HG03135 (cell line): ENCODE data around the gene UST.
"Not testable (repeated sequence)": the region's sequence is repeated elsewhere in the genome, so short reads cannot be mapped to it uniquely, and the experiment has no call there.

Source experiments
- ATAC-seq: cut with Tn5 transposase; IDR thresholded peaks from one replicate; pipeline ENCODE4 v1.9.1; 2021; ENCODE audit warnings: mild to moderate bottlenecking, moderate library complexity; ENCODE audit not compliant: unreplicated experiment

Gene UST

DNA sequence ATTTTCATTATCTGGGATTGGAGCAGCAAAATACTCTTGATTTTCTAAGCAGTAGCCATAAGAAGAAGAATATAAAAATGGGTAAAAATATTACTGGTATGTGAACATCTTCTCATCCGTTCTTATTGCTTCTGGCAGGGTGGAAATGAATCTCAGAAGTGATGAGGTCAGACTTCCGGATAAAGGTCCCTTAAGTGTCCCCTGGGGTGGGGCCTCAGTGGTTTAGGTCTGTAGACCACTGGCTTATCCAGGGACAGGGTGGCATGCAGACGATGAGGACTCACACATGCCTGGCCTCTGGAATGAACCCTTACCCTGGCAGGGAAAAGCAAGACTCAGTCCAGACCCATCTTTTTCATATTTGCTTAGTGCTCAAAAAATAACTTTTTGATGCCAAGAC is 143.3 kb downstream of the UST start:
- ATAC-seq, result no peak

DNA sequence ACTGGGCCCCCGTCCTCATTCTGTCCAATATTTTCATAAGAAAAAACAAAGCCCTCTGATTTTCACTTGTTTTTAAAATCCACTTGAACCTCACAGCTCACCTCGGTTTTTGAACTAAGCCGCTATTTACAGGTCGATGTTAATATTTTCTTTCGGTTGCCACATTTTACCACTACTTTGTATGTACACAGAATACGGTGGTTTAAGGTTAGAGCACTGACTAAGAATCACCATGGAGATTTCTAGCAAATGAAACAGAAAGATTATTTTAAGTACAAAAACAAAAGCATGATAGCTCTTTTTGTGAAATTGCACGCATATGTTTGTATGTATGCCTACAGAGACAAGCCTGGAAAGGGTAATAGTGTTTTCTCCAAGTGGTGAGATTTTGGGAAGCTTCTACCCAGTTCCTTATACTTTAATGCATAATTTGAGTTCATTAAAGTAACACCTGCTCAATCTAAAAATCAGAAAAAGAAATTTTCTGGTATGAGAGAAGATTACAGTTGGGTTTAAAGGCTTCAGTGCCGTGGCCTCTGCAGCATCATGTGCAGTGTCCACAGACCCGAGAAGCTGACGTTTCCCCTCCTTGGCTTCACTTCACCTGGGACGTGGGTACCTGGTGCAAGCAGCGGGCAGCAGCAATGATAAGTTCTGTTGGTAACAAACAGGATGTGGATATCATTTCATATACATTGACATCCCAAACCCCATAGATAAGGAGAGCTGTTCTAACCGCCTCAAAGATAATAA is 144.0 kb downstream of the UST start:
- ATAC-seq, result no peak

DNA sequence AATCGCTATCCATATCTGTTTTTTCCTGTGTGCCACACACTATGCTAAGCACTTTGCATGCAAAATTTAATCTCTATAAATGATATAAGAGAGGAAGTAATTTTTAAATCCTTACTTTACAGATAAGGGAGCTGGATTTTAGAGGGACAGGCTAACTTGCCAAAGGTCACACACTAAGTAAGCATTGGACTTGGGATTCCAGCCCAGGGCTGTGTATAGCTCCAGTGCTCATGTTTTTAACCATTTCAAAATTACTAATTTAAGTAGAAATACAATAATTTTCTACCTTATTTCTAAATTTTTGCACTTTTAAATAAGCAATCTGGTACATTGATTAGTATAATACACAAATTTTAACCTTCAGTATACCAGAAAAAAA is 144.6 kb downstream of the UST start:
- no peak for ATAC-seq

DNA sequence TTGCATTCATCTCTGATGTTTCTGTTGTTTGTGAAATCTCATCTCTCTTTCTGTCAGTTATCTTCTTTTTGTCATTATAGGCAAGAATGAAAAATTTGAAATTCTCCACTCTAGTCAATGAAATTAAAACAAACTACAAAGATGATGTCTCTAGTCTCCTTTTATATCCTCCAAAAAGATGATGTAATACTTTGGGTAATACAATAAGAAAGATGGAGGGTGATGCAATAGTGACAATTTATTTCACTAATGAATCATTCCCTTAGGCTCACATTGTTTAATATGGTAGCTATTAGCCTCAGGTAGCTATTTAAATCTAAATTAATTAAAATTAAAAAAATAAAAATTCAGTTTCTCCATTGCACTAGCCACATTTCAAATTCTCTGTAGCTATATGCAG is 145.4 kb downstream of the UST start:
- no peak for ATAC-seq

DNA sequence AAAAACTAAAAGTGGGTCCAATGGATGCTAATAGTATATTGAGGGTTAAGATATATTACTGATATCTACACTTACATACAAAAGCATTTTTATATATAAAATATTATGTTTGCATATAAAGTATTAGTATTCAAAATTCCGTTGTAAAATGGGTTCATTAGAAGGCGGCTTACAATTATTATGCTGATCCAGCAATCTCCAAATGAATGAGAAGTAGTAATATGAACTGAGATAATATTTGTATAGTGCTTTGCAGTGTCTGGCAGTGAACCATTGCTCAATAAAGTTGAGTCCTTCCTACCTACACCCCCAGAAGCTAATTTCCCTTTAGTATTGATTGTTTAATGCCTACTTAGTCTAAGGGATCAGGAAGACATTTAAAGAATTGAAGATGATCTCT is 146.2 kb downstream of the UST start:
- no peak for ATAC-seq

GRCh38 chr6:148893481-148893880 is 146.7 kb downstream of the UST start:
- ATAC-seq, result no peak

DNA sequence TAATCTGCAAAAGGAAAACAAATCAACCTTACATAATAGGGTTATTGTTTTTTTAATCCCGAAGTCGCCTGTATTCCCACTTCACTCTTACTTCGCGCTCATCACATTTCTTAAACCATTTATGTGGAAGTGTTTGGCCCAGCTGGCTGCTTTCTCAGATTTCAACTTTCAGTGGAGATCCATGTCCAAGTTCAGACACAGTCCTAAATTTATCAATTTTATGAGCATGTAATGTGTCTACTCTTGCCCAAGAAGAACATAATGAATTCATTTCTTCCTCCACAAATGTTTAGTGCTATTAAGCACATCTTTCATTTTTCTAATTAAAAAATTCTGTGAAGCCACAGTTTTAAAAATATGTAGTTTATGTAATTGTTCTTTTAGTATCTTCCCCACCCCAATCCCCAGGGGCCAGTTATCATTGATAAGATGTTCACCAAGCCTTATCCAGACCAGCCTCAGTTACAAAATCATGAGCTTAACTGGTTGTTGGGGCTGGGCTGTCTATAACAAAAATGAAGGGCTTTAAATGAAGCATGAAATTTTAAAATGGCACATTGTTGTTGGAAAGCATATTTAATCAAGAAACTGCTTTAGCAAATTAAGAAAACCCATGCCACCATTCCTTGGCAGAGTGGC is 151.7 kb downstream of the UST start:
- ATAC-seq, result no peak

DNA sequence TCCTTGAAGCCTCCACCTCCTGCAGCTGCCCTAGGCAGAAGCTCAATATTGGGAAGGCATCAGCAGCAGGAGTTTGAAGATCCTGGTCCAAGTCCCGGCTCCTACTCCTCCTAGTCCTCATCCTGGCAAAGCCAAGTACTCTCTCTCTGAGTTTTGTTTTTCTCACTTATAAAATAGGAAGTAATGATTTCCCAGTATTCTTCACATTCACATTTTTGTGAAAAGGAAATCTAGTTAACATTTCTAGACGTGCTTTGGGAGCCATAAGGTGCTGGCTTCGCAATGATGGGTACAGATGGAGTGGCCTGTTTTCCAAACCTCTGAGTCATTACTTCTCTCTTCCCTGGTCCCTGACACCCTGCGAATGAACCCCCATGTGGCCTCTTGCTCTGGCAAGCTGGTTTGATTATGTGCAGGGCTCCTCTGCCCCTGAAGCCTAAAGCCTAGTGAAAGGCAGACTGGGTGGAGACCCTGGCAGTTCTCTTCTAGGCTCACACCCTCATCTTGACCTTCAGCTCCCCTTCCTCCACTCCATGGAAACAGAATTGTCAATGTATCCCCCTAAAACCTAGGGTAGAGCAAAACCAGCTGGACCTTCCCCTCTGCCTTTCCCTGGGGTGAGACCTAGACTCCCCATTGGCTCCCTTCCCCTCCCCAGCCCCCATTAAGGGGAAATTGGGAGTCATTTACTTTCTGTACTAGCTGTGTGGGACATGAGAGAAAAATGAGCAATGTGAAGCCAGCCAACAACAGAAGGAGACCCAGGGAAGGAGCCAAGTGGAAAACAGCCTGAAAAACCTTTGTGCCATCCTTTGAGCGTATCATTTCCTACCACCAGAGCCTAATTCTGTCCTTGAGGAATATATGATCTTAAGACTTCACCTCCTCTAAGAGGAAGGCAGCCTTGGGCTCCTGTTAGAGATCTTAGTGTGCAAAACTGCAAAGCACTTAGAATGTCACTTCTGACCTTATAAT is 158.4 kb downstream of the UST start:
- no peak for ATAC-seq

DNA sequence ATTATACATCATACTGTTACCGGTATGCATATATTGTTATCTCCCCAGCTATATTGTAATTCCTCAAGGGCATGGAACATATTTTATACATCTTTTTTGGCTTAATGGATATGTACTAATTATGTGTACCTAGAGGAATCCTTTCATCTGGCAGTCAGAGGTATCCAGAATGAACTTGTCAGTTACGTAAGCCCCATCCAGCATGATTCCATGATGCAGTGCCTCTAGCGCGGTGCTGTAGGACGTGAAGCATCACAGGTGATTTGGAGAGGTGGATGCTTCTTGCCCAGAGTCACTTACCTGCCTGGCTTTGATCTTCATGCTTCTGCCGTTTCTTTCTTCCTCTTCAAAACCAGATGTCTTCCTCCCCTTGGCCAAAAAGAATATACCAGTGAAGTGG is 159.1 kb downstream of the UST start:
- ATAC-seq, result no peak

- no peak for ATAC-seq
Observed at GRCh38 chr6:148906386-148906785, 159.6 kb downstream of the UST start.

DNA sequence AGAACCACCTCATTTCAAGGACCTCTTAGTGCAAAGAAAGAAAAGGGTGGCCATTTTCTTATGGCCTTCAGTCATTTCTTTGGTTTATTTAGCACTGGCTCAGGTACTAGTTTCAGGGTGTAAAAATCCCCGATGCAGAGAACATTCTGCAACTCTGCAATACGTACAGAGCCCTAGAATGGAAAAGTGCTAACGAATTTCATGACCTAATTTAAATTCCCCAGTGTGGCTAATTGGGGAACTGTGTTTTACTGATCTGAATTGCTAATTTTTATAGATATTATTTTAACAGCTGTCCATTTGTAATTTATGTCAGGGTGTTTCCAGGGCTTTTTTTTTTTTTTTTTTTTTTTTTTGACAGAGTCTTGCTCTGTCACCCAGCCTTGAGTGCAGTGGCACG is 160.7 kb downstream of the UST start:
- no peak for ATAC-seq

DNA sequence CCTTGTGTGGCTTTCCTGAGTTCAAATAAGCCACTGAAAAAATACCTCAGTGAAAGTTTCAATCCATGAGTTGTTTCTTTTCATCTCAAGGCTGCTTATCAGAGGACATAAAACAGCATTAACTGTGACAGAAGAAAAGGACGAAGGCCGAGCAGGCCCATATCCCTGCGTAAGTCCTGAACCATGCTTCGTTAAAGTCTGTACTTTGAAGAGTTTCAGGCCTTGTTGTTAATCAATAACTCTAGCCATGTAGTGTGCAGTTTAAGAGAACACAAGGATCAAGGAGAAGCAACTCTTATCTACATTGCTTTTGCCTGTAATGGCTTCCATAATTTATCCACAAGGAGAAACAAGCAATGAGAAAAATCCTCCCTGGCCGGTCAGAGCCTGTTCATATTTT is 165.4 kb downstream of the UST start:
- ATAC-seq, result no peak

- no peak for ATAC-seq
Observed at GRCh38 chr6:148915810-148916209, 169.0 kb downstream of the UST start.

DNA sequence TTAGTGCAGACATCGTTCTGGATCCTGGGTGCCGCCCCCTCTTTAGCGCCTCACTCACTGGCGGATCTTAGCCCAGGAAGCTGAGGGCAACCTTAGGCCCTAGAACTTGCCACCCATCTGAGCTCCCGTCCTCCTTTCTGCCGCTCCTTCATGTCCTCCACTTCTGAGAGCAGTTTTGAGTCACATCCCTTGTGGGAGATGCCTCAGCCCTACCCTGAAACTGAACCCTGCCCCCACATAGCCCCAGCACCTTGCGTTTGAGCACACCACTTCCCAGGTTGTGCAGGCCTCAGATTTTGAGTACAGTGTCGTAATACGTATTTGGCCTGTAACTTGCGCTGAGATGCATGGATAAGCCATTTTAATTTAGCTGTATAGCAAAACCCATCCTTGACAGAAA is 169.7 kb downstream of the UST start:
- ATAC-seq, result not testable (repeated sequence)

DNA sequence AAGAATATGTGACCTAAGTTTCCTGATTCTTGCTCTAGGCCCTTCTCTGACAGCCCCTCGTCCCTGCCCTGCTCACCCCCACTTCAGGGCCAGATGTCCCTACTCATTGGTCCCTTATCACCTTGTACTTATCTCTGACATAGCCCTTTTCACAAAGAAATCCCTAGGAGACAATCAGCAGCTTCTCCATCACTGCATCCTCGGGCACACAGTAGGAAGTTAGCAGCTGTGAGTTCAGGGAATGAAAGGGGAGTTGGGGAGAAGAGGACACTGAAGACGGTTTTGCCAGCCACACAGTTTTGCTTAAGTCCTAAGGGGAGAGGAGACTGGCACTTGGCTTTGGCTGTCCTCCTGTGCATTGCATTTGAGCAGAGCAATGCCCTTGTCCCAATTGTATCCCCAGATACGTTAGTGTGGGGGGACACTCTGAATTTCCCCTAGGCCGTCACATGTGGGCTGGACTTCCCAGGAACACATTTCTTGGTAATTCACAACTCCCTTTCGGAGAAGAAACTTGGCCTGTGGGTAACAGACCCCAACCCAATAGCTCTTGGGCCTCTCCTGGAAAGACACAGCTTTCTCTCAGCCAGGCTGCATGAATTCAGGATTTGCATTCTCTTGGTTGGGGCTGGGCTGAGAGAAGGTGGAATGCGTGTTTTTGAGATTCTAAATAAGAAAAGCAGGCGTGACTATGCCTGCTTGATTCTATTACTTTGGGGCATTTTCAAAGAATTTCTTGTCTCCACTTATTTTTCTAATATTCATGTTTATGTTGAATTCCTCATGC is 177.6 kb downstream of the UST start:
- no peak for ATAC-seq

- ATAC-seq, result no peak
Observed at GRCh38 chr6:148925701-148926100, 178.9 kb downstream of the UST start.

DNA sequence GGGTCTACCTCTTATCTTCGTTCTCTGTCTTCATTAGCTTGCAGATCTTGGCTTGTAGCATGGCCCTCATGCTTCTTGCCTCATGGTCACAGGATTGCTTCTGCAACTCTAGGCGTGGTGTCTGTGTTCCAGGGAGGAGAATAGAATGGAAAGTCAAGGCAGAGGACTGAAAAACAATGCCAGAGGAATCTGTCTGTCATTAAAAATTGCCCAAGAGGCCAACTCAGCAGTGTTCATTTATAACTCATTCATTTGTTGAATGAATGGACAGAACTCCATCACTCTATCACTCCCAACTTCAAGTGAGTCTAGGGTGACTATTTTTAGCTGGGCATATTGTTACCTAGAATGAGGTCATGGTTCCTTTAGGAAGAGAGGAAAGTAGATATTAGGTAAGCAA is 179.6 kb downstream of the UST start:
- no peak for ATAC-seq

DNA sequence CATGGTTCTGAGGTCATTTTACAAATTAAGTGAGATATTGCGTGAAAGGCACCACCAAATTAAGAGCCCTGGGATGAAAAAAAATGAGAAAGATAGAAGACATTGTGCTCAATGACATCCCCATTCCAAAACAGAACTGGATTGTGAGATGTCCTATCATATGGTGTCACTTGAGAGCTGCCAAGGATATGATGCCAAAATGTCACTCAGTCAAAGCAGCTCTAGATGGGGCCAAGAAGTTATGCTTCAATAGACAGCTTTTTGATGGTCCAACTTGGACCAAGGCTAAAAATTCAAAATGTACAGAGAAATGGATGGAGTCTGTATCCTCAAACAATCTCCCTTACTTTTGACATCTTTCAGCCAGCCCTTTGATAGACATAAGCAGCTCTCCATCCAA is 180.8 kb downstream of the UST start:
- ATAC-seq, result no peak

GRCh38 chr6:148928811-148929210 is 182.0 kb downstream of the UST start:
- no peak for ATAC-seq

GRCh38 chr6:148932208-148932607 is 185.4 kb downstream of the UST start:
- ATAC-seq, result no peak

DNA sequence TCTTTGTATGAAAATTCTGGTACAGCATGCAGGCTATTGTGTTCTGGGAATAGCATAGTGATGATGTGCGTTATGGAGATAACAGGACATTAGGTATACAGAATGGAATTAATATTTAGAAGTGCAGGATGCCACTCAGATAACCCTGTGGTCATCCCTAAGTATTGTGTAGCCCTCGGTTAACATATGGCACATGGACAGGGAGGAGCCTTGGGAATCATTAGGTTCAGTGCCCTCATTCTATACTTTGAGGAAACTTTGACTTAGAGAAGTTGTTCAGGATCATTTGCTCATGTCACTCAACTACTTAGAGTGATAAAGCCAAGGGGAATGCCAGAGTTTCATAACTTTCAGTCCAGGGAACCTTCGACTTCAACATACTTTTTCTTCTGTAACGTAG is 185.9 kb downstream of the UST start:
- ATAC-seq, result no peak
